K562 (cell line): Measurements from ENCODE around the gene KCNQ2. TPM values are rescaled to one million over a fixed set of nuclear protein-coding genes. Genes with fewer than 3 reads are reported as not detected.

Source experiments
- ATAC-seq: fragments of 200-7000 bp; cut with Tn5 transposase; 3 replicates; pipeline ENCODE4 v1.9.1; 2020; ENCODE audit warnings: moderate library complexity
- BruUV-seq: library from RNA; stranded (reverse); fragments of 400-500 nt; replicated peaks from 2 replicates; lab custom pipeline; 2021; lab: Mats Ljungman, UMichigan
- CTCF ChIA-PET: fragments of 300-600 bp; formaldehyde crosslinking; extraction: SDS; loops from one replicate; lab custom pipeline; 2021; ENCODE audit warnings: low intra/inter-chr PET ratio; lab: Yijun Ruan, JAX
- POLR2A ChIA-PET: fragments of 300-600, 350-650 bp; sonication (Branson Sonifier 250); formaldehyde crosslinking; extraction: SDS; loops from one replicate; lab custom pipeline; 2021; ENCODE audit warnings: antibody characterized with exemption, inconsistent platforms; lab: Yijun Ruan, JAX
- DNase-seq, 4 experiments: peaks; one replicate each; pipeline versions ENCODE4 v3.0.0 to v3.0.0-alpha.2; 2011 to 2018; ENCODE audit warnings: low spot score in 3 of 4, mixed read lengths in 3 of 4; ENCODE audit errors: extremely low read depth in 1 of 4
- FAIRE-seq: peaks from 2 replicates; lab custom pipeline; 2011; peaks lifted over from hg19 to GRCh38; lab: Jason Lieb, UNC
- H2AFZ ChIP-seq: 2 replicates; pipeline ENCODE4 v1.6.0; 2011; ENCODE audit warnings: low read depth, low read length, control low read depth, inconsistent platforms
- H3K27ac ChIP-seq: fragments of 200-600 bp; 3 replicates; pipeline ENCODE4 v1.8.0; 2011; ENCODE audit warnings: low read depth, mild to moderate bottlenecking, control low read depth, inconsistent platforms, low read length, moderate library complexity, mixed read lengths; ENCODE audit errors: extremely low read depth
- H3K27me3 ChIP-seq, 2 experiments: fragments of 300-600 bp in 1 of 2; 2 replicates in 1 of 2; 3 replicates in 1 of 2; pipeline versions ENCODE4 v1.6.0 to v1.8.0; 2011; ENCODE audit warnings: inconsistent platforms in 2 of 2, low read length in 2 of 2, mild to moderate bottlenecking in 1 of 2, mixed read lengths in 1 of 2, moderate library complexity in 1 of 2; ENCODE audit not compliant: control insufficient read depth in 2 of 2, insufficient read depth in 2 of 2
- H3K36me3 ChIP-seq: fragments of 300-600 bp; 3 replicates; pipeline ENCODE4 v1.8.0; 2011; ENCODE audit warnings: mild to moderate bottlenecking, low read length, inconsistent platforms; ENCODE audit not compliant: control insufficient read depth, insufficient read depth
- H3K4me1 ChIP-seq, 2 experiments: fragments of 200-600 bp in 1 of 2; replicated peaks in 1 of 2; 2 replicates in 1 of 2; 3 replicates in 1 of 2; pipeline versions ENCODE4 v1.5.1 to v1.8.0; 2011; ENCODE audit warnings: inconsistent platforms in 2 of 2, low read length in 2 of 2, mild to moderate bottlenecking in 1 of 2, mixed read lengths in 1 of 2, moderate library complexity in 1 of 2; ENCODE audit not compliant: control insufficient read depth in 2 of 2, insufficient read depth in 2 of 2
- H3K4me2 ChIP-seq: 2 replicates; pipeline ENCODE4 v1.6.1; 2011; ENCODE audit warnings: low read length, control low read depth, inconsistent platforms, mixed read lengths; ENCODE audit not compliant: insufficient read depth
- H3K4me3 ChIP-seq: fragments of 200-600 bp; sonication (generic), shearing (Covaris generic); 2 replicates; pipeline ENCODE4 v1.5.1; 2016; ENCODE audit warnings: control low read depth, inconsistent platforms
- H3K79me2 ChIP-seq: fragments of 200-600 bp; 3 replicates; pipeline ENCODE4 v1.8.0; 2011; ENCODE audit warnings: low read length, inconsistent platforms; ENCODE audit not compliant: control insufficient read depth, insufficient read depth
- H3K9ac ChIP-seq, 2 experiments: 2 replicates each; pipeline versions ENCODE4 v1.6.0 to v1.6.1; 2011; ENCODE audit warnings: low read depth in 2 of 2, low read length in 2 of 2, control low read depth in 1 of 2, inconsistent platforms in 1 of 2, mild to moderate bottlenecking in 1 of 2, mixed read lengths in 1 of 2; ENCODE audit not compliant: insufficient read depth in 1 of 2
- H3K9me1 ChIP-seq: one replicate; pipeline ENCODE4 v1.6.0; 2011; ENCODE audit warnings: inconsistent platforms, mild to moderate bottlenecking, low read length, moderate library complexity; ENCODE audit not compliant: control insufficient read depth, insufficient read depth
- H3K9me3 ChIP-seq: replicated peaks from 2 replicates; pipeline ENCODE4 v1.5.1; 2011; ENCODE audit warnings: low read depth, low read length, inconsistent platforms; ENCODE audit not compliant: control insufficient read depth, insufficient read depth
- H4K20me1 ChIP-seq: replicated peaks from 2 replicates; pipeline ENCODE4 v1.6.1; 2011; ENCODE audit warnings: low read length, inconsistent platforms, mixed read lengths; ENCODE audit not compliant: control insufficient read depth, insufficient read depth
- ARHGAP35 ChIP-seq: fragments of 450-650 bp; IDR thresholded peaks from 2 replicates; pipeline ENCODE4 v1.6.1; 2018; ENCODE audit not compliant: partially characterized antibody
- CUX1 ChIP-seq: fragments of 200-800 bp; sonication (Bioruptor generic); IDR thresholded peaks from 2 replicates; pipeline ENCODE4 v1.6.1; 2016; ENCODE audit warnings: missing genetic modification characterization, missing compliant biosample characterization
- HDAC2 ChIP-seq: fragments of 450-650 bp; IDR thresholded peaks from 2 replicates; pipeline ENCODE4 v1.6.1; 2016; ENCODE audit warnings: mild to moderate bottlenecking
- ILF3 ChIP-seq: fragments of 450-650 bp; IDR thresholded peaks from 2 replicates; pipeline ENCODE4 v1.6.1; 2018; ENCODE audit warnings: antibody characterized with exemption, mild to moderate bottlenecking, moderate library complexity, borderline replicate concordance
- PHF20 ChIP-seq: fragments of 450-650 bp; IDR thresholded peaks from 2 replicates; pipeline ENCODE4 v1.6.1; 2018; ENCODE audit not compliant: partially characterized antibody
- POLR2H ChIP-seq: IDR thresholded peaks from 2 replicates; pipeline ENCODE4 v1.6.1; 2016; ENCODE audit warnings: missing genetic modification characterization, low read depth, mild to moderate bottlenecking, control low read depth, missing compliant biosample characterization, moderate library complexity
- REST ChIP-seq, 2 experiments: fragments of 450-650 bp; formaldehyde crosslinking in 1 of 2; IDR thresholded peaks; 2 replicates each; pipeline versions ENCODE4 v1.4.0 to v1.6.1; 2014 to 2020; ENCODE audit warnings: mild to moderate bottlenecking in 2 of 2, borderline replicate concordance in 1 of 2, low read depth in 1 of 2
- ZNF561 ChIP-seq: fragments of 450-650 bp; formaldehyde crosslinking; conservative IDR thresholded peaks from 2 replicates; pipeline ENCODE4 v1.4.0; 2020; ENCODE audit warnings: mild to moderate bottlenecking, moderate library complexity
- WGBS: fragments of 100-300 bp; shearing (Covaris generic); methylation state at CpG from one replicate; pipeline ENCODE4 v1.1.6; 2016; ENCODE audit warnings: low coverage, mixed read lengths; ENCODE audit not compliant: insufficient coverage; ENCODE audit errors: missing lambda C conversion rate; 5-methylcytosine and 5-hydroxymethylcytosine counted together
- in situ Hi-C: fragments of 300-500 bp; cut with MboI; formaldehyde crosslinking; loops from 4 replicates; pipeline ENCODE4 v1.15.0; 2018; ENCODE audit warnings: inconsistent platforms, mixed read lengths
- intact Hi-C: fragments of 100-400 bp; cut with micrococcal nuclease; formaldehyde crosslinking; loops from 2 replicates; pipeline ENCODE4 v1.14.2; 2022
- polyA plus RNA-seq, 8 experiments: library from polyadenylated mRNA; depleted of rRNA in 4 of 8; stranded (reverse) in 5 of 8; unstranded in 3 of 8; fragments of >200 nt; fragmentation: Nextera tagmentation in 2 of 8; fragmentation: Illumina TruSeq in 1 of 8; extraction: Ambion mirVana in 2 of 8; extraction: Trizol in 1 of 8; gene quantifications; 2 replicates each; pipeline versions ENCODE4 v1.2.1 to v1.2.3, GENCODE V29; 2011 to 2014; ENCODE audit warnings: inconsistent platforms in 1 of 8, missing spikeins in 1 of 8
- total RNA-seq, 7 experiments: library from RNA; depleted of rRNA in 6 of 7; stranded (reverse); fragments of >200 nt in 6 of 7; fragmentation: Illumina TruSeq in 2 of 7; extraction: Trizol in 2 of 7; gene quantifications; 2 replicates each; pipeline versions ENCODE4 v1.2.1 to v1.2.3, GENCODE V29; 2011 to 2021; ENCODE audit warnings: low replicate concordance in 1 of 7

The KCNQ2 gene
- total and polyA plus RNA-seq, 9 of the 15 experiments (the other 6 are each of a cell fraction or from before 2014, with no cell fraction given), result 0.13 to 0.16 TPM; not detected in 7

DNA sequence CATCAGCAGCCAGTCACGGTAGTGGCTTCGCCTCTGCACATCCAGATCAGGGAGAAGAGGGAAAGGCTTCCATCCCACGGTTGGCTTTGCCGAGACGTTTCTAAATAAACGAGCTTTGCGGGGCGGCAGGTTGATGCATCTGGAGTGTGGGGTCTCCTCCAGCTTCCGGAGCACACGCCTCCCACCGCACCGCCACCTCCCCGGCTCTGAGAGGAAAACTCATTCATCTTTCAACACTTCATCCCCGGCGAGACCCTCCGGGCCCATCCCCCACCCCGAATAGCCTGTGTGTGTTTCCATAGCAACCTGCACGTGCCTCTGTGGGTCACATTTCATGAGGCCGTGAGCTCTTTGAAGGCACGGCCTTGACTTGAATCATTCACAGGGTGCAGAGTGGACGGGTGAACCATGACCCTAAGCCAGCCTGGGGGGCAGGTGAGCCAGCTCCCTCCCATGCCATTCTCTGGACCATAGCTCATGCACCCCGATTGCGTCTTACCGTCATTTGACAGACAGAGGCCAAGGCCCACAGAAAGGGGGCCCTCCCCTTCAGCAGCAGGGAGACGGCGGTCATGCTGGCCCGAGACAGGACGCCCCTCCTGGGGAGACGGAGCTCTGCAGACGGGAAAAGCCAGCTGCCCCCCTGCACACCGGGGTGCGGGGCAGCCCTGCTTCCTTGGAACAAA lies 95.1 kb downstream of the KCNQ2 start:
- Histone ChIP-seq H3K79me2 (no peaks in the 10 kb centered on the region), H3K27ac (no peak overlapping the region), H3K9me3 (no peaks in the 10 kb centered on the region), H3K4me1 (peaks cover 0 to 8% of the 10 kb centered on the region in 2 experiments; a peak in 2 of 5 replicates), H3K27me3 (peaks cover 6 to 66% of the 10 kb centered on the region in 2 experiments; a peak in 4 of 5 replicates), H3K4me2 (no peak overlapping the region), H3K36me3 (no peaks in the 10 kb centered on the region), H3K9ac (no peak overlapping the region), H3K4me3 (no peak overlapping the region), H4K20me1 (peaks cover 7% of the 10 kb centered on the region; the same call in 1 of the 2 replicates), H3K9me1 (no peaks in the 10 kb centered on the region), H2AFZ (no peak overlapping the region)
- intact Hi-C loops, result no loop called here
- CTCF ChIA-PET, result no interaction called here
- no TSS peak for BruUV-seq
- no peak for ATAC-seq
- FAIRE-seq, result no peak
- 4% methylated on average over 32 of the region's 32 CpGs for WGBS
- POLR2A ChIA-PET, result interaction anchor here (0.6 kb wide), 1 partner anchor 439 kb away, joined by 4 read pairs; no protein-coding TSS in a partner anchor
- no peak for DNase-seq
- in situ Hi-C loops, result no loop called here
- no peak for TF ChIP-seq POLR2H (tag)
- no peak for TF ChIP-seq REST (IDR thresholded peaks at IDR 0.05; ENCODE audit: borderline replicate concordance)
- no peak for TF ChIP-seq REST (CRISPR knock-in tag; IDR thresholded peaks at IDR 0.05; ENCODE audit: low read depth)
- no peak for TF ChIP-seq CUX1 (CRISPR knock-in tag)
- no peak for TF ChIP-seq PHF20
- no peak for TF ChIP-seq ILF3
- TF ChIP-seq ARHGAP35, result no peak
- TF ChIP-seq ZNF561 (CRISPR knock-in tag), result no peak
- no peak for TF ChIP-seq HDAC2
